ENCODE results near the gene FLAD1.
"Not testable (repeated sequence)": the region's sequence is repeated elsewhere in the genome, so short reads cannot be mapped to it uniquely, and the experiment has no call there.

The FLAD1 gene

GRCh38 chr1:154988058-154988954 is 5.2 kb downstream of the FLAD1 start:
- no peak for DNase-seq (ENCODE audit: low read depth, low spot score)

DNA sequence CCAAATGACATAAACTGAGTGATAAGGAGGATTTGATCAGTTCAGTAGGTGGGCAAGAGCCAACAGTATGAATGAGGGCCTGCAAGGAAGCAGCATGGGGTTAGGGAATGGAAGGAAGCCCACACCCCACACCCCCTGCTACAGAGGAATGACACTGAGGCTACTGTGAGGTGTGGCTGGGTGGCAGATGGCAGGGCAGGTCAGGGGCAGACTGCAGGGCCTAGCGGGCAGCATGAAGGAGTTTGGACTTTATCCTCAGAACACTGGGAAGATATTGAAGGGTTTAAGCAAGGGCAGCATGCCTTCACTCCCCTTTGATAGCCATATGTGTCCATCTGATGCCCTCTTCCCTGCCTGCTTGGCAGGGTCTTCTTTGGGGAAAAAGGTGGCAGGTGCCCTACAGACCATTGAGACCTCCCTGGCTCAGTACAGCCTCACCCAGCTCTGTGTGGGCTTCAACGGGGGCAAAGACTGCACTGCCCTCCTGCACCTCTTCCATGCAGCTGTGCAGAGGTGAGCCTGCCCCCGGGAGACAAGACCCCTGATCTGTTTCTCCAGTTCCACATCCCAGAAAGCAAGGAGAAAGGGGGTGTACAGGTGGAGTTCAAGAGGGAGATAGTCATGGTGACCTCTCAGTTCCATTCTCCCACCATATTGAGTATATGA is 6.2 kb downstream of the FLAD1 start:
- DNase-seq (ENCODE audit: low read depth, low spot score): no peak

DNA sequence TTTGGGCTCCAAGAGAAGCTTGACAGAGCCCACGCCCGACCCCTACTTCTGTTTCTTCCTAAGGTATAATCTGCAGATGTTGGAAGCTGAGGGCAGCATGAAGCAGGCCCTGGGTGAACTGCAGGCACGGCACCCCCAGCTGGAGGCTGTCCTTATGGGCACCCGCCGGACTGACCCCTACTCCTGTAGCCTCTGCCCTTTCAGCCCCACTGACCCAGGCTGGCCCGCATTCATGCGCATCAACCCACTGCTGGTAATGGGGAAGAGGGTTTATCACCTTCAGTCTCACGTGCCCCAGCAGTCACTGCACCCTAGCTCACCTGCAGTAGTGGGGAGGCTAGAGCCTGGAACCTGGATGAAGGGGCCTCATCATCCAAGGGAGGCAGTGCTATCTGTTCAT is 7.1 kb downstream of the FLAD1 start:
- DNase-seq (ENCODE audit: low read depth, low spot score): no peak

DNA sequence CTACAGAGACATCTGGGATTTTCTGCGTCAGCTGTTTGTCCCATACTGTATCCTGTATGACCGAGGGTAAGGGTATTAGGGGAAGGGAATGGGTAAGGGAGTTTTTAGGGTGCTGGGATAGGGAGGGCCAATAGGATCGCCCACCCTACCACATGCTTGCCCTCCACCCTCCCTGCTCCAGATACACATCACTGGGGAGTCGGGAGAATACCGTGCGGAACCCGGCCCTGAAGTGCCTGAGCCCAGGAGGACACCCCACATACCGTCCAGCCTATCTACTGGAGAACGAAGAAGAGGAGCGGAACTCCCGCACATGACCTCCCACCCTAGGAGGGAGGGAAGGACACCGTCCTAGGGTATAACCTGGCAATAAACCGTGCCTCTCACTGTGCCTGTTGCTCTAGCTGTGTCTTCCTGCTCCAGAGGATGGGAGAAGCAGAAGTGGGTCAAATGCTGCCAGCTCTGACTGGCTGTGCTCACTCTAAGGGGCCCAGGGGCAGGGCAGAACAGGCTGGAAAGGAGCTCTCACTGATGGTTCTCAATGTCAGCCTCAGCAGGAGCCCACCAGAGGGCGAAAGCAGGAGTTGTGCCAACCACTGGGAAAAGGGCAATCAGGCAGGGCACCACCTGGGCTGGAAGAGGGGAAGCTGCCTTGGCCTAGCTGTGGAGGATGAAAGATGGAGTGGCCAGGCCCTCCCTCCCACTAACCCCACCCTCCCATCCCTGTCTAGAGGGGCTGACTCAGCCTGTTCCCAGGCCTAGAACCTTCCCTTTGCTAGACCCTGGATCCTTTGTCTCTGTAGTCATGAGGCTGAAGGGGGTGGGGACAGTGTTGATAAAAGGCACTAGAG is 9.8 kb downstream of the FLAD1 start:
- DNase-seq (ENCODE audit: low read depth, low spot score): no peak

GRCh38 chr1:154993572-154994268 is 10.6 kb downstream of the FLAD1 start, which contains the start of gene LENEP:
TSS of gene LENEP (plus strand) at chr1:154993586. CDS start at chr1:154993608, 22 bp downstream.
- DNase-seq (ENCODE audit: low read depth, low spot score): no peak

DNA sequence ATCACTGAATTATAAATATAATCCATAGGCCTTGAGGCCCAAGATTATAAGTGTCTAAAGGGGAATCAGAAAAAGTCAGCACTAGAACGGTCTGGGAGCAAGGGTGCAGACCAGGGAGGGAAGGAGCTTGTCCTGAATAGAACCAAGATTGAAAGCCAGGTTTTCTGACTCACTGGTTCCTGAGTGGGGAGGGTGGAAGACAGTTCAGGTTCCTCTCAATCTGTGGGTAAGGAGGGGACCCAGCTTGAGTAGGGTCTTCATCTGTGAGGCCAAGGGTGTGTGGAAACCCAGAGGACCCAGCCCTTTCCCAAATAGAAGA is 11.1 kb downstream of the FLAD1 start:
- DNase-seq (ENCODE audit: low read depth, low spot score): no peak

DNA sequence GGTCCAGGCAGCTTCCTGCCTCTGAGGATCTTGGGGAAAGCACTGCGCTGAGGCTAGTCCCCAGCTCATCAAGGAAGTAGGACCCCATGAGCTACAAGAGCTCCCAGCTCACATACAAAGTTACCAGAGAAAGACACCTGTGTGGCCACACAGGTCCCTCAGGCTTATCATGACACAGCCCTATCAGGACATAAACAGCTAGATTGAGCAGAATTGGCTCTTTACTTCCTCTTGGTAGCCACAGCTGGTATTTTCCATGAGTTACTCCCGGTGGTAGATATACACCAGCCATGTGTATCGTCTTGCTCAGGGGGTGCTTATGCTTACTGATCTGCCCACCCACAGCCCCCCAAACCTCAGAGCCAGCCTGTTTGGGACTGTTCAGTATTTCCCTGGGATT is 11.4 kb downstream of the FLAD1 start:
- no peak for DNase-seq (ENCODE audit: low read depth, low spot score)

- DNase-seq (ENCODE audit: low read depth, low spot score): not testable (repeated sequence)
These were observed 12.3 kb downstream of the FLAD1 start for GRCh38 chr1:154995301-154995983.

DNA sequence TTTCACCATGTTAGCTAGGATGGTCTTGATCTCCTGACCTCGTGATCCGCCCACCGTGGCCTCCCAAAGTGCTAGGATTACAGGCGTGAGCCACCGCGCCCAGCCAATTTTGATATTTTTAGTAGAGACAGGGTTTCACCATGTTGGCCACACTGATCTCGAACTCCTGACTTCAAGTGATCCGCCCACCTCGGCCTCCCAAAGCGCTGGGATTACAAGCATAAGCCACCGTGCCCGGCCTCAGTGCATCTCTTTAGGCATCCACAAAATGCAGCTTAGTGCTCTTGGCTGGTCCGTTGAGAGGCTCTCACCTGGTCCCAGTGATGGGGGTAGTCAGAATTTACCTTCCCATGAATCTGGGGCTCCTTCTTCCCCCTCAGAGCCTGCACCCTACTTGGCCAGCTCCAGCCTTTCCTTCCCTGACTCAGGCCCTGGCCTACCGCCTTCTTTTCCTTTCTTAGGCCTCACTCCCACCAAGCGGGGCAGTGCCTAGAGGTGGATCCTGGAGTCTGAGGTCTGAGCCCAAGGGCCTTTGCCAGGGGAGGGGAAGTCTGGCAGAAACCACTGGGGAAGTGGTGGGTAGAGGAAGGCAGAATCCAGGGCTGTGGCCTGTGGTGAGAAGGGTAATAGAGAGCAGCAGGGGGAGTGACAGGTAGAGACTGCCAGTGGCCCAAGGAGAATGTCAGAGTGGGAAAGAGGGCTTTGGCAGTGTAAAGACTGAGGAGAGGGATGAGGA is 14.0 kb downstream of the FLAD1 start:
- no peak for DNase-seq (ENCODE audit: low read depth, low spot score)

DNA sequence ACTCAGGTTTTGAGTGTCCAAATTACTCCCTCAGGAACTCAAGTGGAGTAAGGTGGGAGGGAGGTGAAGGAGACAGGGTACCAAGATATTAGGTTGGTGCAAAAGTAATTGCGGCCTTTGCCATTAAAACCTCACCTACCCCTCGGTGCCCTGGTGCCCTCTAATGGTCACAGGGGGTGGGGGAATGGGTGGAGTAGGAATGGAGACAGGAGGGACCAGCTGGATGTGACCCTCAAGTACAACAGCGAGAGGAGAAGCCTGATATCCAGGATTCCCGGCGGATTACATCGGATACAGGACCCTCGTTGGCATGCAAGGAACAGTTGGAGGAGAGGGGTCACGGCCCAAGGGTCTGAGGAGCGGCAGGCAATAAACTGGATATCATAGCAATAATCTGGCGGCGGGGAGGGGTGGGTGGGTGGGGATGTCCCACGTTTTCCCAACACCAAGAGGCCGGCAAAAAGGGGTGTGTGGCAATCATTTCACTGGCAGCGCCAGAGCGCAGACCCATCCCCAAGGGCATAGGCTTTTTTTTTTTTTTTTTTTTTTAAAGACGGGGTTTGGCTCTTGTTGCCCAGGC is 15.1 kb downstream of the FLAD1 start:
- no peak for DNase-seq (ENCODE audit: low read depth, low spot score)

- no peak for DNase-seq (ENCODE audit: low read depth, low spot score)
These were observed 15.8 kb downstream of the FLAD1 start for GRCh38 chr1:154998818-154999570.

DNA sequence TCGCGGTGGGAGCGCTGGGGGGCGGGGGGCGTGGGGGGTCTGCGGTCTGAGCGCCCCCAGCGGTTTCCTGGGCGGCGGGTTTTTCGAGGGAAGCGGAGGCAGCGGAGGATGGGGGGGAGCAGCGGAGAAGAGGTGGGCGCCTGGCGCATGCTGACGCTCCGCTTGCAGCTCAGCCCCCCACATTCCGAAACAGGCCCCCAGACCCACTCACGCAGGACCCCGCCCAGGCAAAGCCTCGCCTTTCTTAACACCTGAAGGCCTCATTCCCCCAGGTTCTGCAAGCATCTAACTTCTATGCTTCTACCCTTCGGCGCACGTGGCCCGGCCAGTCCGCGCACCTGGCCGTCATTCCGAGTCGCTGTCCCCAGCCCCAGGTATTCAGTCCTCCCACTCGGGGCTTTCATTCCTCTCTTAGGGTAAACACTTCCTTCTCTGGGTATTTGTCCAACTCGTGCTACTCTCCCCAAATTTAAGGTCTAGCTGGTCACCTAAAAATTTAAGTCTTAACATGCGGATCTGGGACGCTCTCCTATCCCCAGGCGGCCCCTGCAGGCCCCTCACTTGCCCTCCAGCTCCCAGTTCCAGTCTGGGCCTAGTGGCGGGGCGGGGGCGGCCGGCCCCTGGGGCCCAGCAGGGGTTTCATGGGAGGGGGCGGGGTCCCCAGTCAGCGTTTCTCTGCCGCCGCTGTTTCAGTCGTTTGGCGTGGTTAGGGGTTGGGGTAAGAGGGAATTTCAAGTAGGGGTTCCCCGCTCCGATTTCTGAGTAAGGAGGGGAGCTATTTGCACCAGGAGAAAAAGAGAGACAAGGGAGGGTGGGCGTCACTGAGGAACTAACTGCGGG is 16.6 kb downstream of the FLAD1 start:
- DNase-seq (ENCODE audit: low read depth, low spot score): no peak

DNA sequence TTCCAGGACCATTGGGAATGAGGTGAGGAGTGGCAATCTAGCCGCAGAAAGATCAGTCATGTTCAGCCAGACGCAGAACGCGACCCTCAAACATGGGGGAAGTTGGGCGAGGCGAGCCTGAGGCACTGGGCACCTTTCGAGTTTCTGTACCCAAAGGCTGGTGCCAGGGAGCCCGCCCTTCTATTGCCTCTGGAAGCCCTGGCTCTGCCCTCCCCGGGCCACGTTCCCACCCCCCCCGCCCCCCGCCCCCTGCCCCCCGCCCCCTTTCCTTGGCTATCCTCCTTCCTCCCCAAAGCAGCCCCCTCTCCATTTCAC is 17.2 kb downstream of the FLAD1 start:
- no peak for DNase-seq (ENCODE audit: low read depth, low spot score)

- no peak for DNase-seq (ENCODE audit: low read depth, low spot score)
These were observed 17.7 kb downstream of the FLAD1 start for GRCh38 chr1:155000726-155001424.

- no peak for DNase-seq (ENCODE audit: low read depth, low spot score)
These were observed 18.2 kb downstream of the FLAD1 start for GRCh38 chr1:155001425-155001674.

GRCh38 chr1:155001675-155002463 is 18.7 kb downstream of the FLAD1 start:
- DNase-seq (ENCODE audit: low read depth, low spot score): peak; percentile 93

Data from iPS DF 19.7 (cell line).